PFSK-1 (cell line): ENCODE results near the gene ZNF462.

Experiments used
- REST ChIP-seq, 2 experiments: IDR thresholded peaks; 2 replicates each; pipeline versions ENCODE4 v1.6.1 to v1.8.0; 2011 to 2012; ENCODE audit warnings: low read depth in 2 of 2, low read length in 2 of 2, control low read depth in 1 of 2, inconsistent platforms in 1 of 2, mild to moderate bottlenecking in 1 of 2, moderate library complexity in 1 of 2; ENCODE audit not compliant: insufficient read depth in 1 of 2
- TAF1 ChIP-seq: IDR thresholded peaks from 2 replicates; pipeline ENCODE4 v1.6.1; 2012; ENCODE audit warnings: low read length, control low read depth, borderline replicate concordance; ENCODE audit not compliant: insufficient read depth

GRCh38 chr9:106890608-106891007, 27.6 kb downstream of the ZNF462 start:
- no peak for TF ChIP-seq REST (IDR thresholded peaks at IDR 0.05; ENCODE audit: insufficient read depth in 1 of 2, low read depth in 2 of 2, low read length in 2 of 2)
- TF ChIP-seq TAF1: no peak
